Breast epithelium (tissue), 4 donors: ENCODE results near the gene PTBP1. TPM values are rescaled to one million over a fixed set of nuclear protein-coding genes. Genes with fewer than 3 reads are reported as not detected.
"Not testable (repeated sequence)": the region's sequence is repeated elsewhere in the genome, so short reads cannot be mapped to it uniquely, and the experiment has no call there.

Experiments used
- DNase-seq, 2 donors: peaks; one replicate each; pipeline ENCODE4 v3.0.0-alpha.2; 2019; ENCODE audit warnings: low spot score in 2 of 2
- H3K27ac ChIP-seq, 2 donors: fragments of 200-600 bp; sonication (generic) in 1 of 2; one replicate each; pipeline ENCODE4 v1.5.1; 2016 to 2019; ENCODE audit warnings: mild to moderate bottlenecking in 1 of 2
- H3K27me3 ChIP-seq, 2 donors: fragments of 200-600 bp; sonication (generic) in 1 of 2; one replicate each; pipeline versions ENCODE4 v1.5.1 to v1.6.0; 2017 to 2019; ENCODE audit warnings: control low read depth in 1 of 2, mild to moderate bottlenecking in 1 of 2
- H3K36me3 ChIP-seq: fragments of 200-600 bp; one replicate; pipeline ENCODE4 v1.5.1; 2019
- H3K4me1 ChIP-seq, 2 donors: fragments of 200-600 bp; sonication (generic); one replicate each; pipeline ENCODE4 v1.5.1; 2016 to 2019; ENCODE audit warnings: control low read depth in 1 of 2
- H3K4me3 ChIP-seq, 3 donors: fragments of 200-600 bp; sonication (generic); 1 replicate in 2 of 3; 2 replicates in 1 of 3; pipeline ENCODE4 v1.5.1; 2016 to 2019; ENCODE audit warnings: mild to moderate bottlenecking in 3 of 3, moderate library complexity in 2 of 3
- H3K9me3 ChIP-seq, 2 donors: fragments of 200-600 bp; sonication (generic) in 1 of 2; one replicate each; pipeline ENCODE4 v1.5.1; 2016 to 2019; ENCODE audit warnings: control low read depth in 1 of 2
- CTCF ChIP-seq, 3 donors: fragments of 450-650 bp; IDR thresholded peaks; one replicate each; pipeline ENCODE4 v1.5.1; 2016 to 2017; ENCODE audit warnings: antibody characterized with exemption in 3 of 3, mild to moderate bottlenecking in 3 of 3, moderate library complexity in 3 of 3
- POLR2A ChIP-seq: fragments of 450-650 bp; IDR thresholded peaks from one replicate; pipeline ENCODE4 v1.6.1; 2016; ENCODE audit warnings: antibody characterized with exemption, mild to moderate bottlenecking, moderate library complexity
- POLR2AphosphoS5 ChIP-seq, 3 donors: sonication (generic); formaldehyde crosslinking; IDR thresholded peaks; one replicate each; pipeline ENCODE4 v1.6.1; 2017; ENCODE audit warnings: antibody characterized with exemption in 3 of 3
- intact Hi-C: fragments of 100-400 bp; cut with DNase I; formaldehyde crosslinking; loops from one replicate; pipeline ENCODE4 v1.15.1; 2023; ENCODE audit warnings: low total_unique reads
- total RNA-seq, 3 donors: library from RNA; depleted of rRNA; stranded (reverse); fragments of >200 nt; gene quantifications; one replicate each; pipeline ENCODE4 v1.1.0, GENCODE V29; 2016

The PTBP1 gene
- total RNA-seq, 3 donors from 2014 or later: 92.0 to 147 (median 131) TPM

DNA sequence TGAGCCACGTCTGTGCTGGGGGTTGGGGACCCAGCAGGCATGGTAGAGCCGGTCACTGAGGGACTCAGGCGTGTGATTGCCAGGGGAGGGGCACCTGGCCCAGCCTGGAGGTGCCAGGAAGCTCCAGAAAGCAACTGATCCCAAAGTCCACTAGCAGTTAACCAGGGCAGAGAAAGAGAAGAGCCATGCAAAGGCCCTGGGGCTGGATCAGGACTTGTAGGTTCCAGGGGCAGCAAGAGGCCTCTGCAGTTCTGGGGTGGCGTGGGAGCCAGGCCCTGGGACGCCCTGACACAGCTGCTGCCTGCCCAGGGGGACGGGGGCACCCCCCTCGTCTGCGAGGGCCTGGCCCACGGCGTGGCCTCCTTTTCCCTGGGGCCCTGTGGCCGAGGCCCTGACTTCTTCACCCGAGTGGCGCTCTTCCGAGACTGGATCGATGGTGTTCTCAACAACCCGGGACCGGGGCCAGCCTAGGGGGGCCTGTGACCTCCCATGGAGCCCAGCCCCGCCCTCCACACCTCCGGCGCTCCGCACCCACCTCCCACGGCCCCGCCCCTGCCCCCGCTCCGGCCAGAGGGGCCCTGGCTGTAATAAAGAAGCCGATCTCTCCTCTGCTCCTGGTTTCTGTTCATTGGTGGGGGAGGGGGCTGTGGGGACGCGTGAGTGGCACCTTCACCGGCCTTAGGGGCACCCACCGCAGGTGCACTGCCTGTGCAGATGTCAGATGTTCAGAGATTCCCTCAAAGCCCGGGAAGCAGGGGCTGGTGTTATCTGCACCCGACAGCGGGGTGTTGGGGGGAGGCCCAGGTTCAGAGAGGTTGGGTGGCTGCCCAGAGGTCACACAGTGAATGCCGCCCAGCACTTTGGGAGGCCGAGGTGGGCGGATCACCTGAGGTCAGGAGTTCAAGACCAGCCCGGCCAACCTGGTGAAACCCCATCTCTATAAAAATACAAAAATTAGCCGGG, 34.4 kb downstream of the PTBP1 start:
- Histone ChIP-seq H3K27me3 (peaks cover 8 to 43% of the 10 kb centered on the region in 2 donors), H3K9me3 (no peaks in the 10 kb centered on the region), H3K4me1 (no peaks in the 10 kb centered on the region), H3K36me3 (no peaks in the 10 kb centered on the region), H3K27ac (no peak overlapping the region), H3K4me3 (no peak overlapping the region)
- no peak for TF ChIP-seq CTCF (IDR thresholded peaks at IDR 0.05)
- no peak for TF ChIP-seq POLR2A
- no peak for TF ChIP-seq POLR2AphosphoS5 (IDR thresholded peaks at IDR 0.05)
- DNase-seq: no peak
- intact Hi-C loops: no loop called here

GRCh38 chr19:834216-834615, 37.0 kb downstream of the PTBP1 start:
- TF ChIP-seq CTCF (IDR thresholded peaks at IDR 0.05) (no peak), POLR2A (no peak), POLR2AphosphoS5 (IDR thresholded peaks at IDR 0.05) (no peak)
- intact Hi-C loops: no loop called here
- peaks cover 8 to 40% of the 10 kb centered on the region in 2 donors for H3K27me3 ChIP-seq
- no peak overlapping the region for H3K27ac ChIP-seq
- H3K36me3 ChIP-seq: no peaks in the 10 kb centered on the region
- H3K9me3 ChIP-seq: no peaks in the 10 kb centered on the region
- H3K4me1 ChIP-seq: no peaks in the 10 kb centered on the region
- H3K4me3 ChIP-seq: no peak overlapping the region
- no peak for DNase-seq

DNA sequence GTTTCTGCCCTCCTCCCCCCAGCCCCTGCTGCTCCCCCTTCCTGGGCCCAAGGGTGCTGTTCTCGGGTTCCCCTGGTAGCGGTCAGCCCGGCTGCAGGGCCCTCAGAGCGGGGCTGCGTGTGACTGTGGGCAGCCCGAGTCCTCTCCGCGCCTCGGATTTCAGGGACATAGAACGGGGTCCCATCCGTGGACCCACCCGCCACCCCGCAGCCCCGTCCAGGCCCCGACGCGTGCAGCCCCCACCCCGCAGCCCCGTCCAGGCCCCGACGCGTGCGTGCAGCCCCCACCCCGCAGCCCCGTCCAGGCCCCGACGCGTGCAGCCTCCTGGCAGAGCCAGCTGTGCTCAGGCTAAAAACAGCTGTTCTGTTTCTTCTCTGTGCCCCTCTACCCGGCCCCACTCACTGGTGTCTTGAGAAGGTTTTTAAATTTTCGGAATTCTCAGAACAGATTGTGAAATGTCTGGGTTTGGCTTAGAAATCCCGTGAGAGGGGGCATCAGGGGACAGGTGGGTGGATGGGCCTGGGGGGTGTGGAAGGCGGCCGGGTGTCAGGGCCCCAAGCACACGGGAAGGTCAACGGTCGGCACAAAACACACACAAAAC, 38.1 kb downstream of the PTBP1 start:
- intact Hi-C loops: no loop called here
- no peak for DNase-seq
- Histone ChIP-seq H3K4me1 (no peaks in the 10 kb centered on the region), H3K36me3 (no peaks in the 10 kb centered on the region), H3K27me3 (peaks cover 8 to 36% of the 10 kb centered on the region in 2 donors), H3K9me3 (no peaks in the 10 kb centered on the region), H3K27ac (no peak overlapping the region), H3K4me3 (no peak overlapping the region)
- TF ChIP-seq POLR2A (no peak), CTCF (IDR thresholded peaks at IDR 0.05) (no peak), POLR2AphosphoS5 (IDR thresholded peaks at IDR 0.05) (no peak)

- no peak for TF ChIP-seq POLR2A
- TF ChIP-seq CTCF (IDR thresholded peaks at IDR 0.05): no peak
- TF ChIP-seq POLR2AphosphoS5 (IDR thresholded peaks at IDR 0.05): no peak
- no peak for DNase-seq
- peaks cover 8 to 26% of the 10 kb centered on the region in 2 donors for H3K27me3 ChIP-seq
- no peaks in the 10 kb centered on the region for H3K9me3 ChIP-seq
- H3K4me3 ChIP-seq: no peak within 1 kb of the TSS
- no peak within 1 kb of the TSS for H3K27ac ChIP-seq
- peaks cover 6 to 8% of the 10 kb centered on the region in 2 donors for H3K4me1 ChIP-seq
- no peaks in the 10 kb centered on the region for H3K36me3 ChIP-seq
- intact Hi-C loops: no loop called here
These were observed 43.4 kb downstream of the PTBP1 start, which contains the start of gene PRTN3 for GRCh38 chr19:840519-841206. Gene PRTN3, plus strand, starts transcription at chr19:840999. Its CDS starts 10 bp downstream, at chr19:841009.

- DNase-seq, H3K4me1 ChIP-seq, intact Hi-C loops, H3K36me3 ChIP-seq, H3K4me3 ChIP-seq, H3K27ac ChIP-seq, H3K9me3 ChIP-seq: not testable (repeated sequence)
- H3K27me3 ChIP-seq: peaks cover 4 to 25% of the 10 kb centered on the region in 2 donors
These were observed 45.5 kb downstream of the PTBP1 start for GRCh38 chr19:842802-843179.
